ENCODE results near the gene ZDBF2. TPM values are rescaled to one million over a fixed set of nuclear protein-coding genes. Genes with fewer than 3 reads are reported as not detected.

Gene ZDBF2
- total RNA-seq, 1 donor from 2014 or later, result 8.0 TPM

DNA sequence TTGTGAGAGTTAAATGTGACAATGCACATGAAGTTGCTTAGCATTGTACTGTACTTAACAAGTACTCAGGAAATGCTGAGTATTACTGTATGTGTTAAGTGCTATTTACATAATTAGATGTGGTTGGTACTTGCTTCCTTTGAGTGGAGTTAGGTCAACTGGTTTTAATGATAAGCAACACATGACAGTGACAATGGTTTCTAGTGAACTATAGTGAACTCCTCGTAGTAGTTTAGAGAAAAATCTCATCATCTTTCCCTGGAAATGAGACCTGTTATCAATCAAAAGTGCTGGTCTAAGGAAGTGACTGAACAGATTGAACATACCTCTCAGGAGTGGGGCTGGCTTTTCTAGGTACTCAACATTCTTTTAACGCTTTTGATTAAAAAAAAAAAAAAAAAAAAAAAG lies 29.2 kb upstream of the ZDBF2 start:
- Mint-ChIP-seq H3K27me3 (peaks cover 4% of the 10 kb centered on the region), H3K4me1 (peaks cover 28% of the 10 kb centered on the region), H3K36me3 (ENCODE audit: low read depth) (no peaks in the 10 kb centered on the region), H3K27ac (peak overlapping the region; percentile 90), H3K9me3 (no peaks in the 10 kb centered on the region), H3K4me3 (peak overlapping the region; percentile 73)
- POLR2A ChIA-PET, result interaction anchor here (0.6 to 0.7 kb wide), 3 partner anchors 86 to 922 kb away, joined by 3 to 8 read pairs (median 4); partner anchors contain the start of gene EEF1B2
- peak; percentile 35 for ATAC-seq (ENCODE audit: low read depth)
- TF ChIP-seq, protein P1, sequence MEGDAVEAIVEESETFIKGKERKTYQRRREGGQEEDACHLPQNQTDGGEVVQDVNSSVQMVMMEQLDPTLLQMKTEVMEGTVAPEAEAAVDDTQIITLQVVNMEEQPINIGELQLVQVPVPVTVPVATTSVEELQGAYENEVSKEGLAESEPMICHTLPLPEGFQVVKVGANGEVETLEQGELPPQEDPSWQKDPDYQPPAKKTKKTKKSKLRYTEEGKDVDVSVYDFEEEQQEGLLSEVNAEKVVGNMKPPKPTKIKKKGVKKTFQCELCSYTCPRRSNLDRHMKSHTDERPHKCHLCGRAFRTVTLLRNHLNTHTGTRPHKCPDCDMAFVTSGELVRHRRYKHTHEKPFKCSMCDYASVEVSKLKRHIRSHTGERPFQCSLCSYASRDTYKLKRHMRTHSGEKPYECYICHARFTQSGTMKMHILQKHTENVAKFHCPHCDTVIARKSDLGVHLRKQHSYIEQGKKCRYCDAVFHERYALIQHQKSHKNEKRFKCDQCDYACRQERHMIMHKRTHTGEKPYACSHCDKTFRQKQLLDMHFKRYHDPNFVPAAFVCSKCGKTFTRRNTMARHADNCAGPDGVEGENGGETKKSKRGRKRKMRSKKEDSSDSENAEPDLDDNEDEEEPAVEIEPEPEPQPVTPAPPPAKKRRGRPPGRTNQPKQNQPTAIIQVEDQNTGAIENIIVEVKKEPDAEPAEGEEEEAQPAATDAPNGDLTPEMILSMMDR (IDR thresholded peaks at IDR 0.05), result no peak
- CTCF ChIA-PET, result interaction anchor here (1.0 kb wide), 1 partner anchor 14 kb away, joined by 3 read pairs; no protein-coding TSS in a partner anchor
- intact Hi-C loops (cut with micrococcal nuclease), result loop anchor here (1.0 kb wide), 1 partner anchor 158 kb away; no protein-coding TSS in a partner anchor
- no peak for DNase-seq

- ChIA-PET POLR2A (interaction anchor here (0.7 kb wide), 1 partner anchor 278 kb away, joined by 3 read pairs; no protein-coding TSS in a partner anchor), CTCF (no interaction called here)
- TF ChIP-seq, protein P1 (IDR thresholded peaks at IDR 0.05), result no peak
- H3K4me1 Mint-ChIP-seq, result peaks cover 26% of the 10 kb centered on the region
- H3K4me3 Mint-ChIP-seq, result peak overlapping the region; percentile 77
- peaks cover 32% of the 10 kb centered on the region for H3K27me3 Mint-ChIP-seq
- H3K27ac Mint-ChIP-seq, result no peak overlapping the region
- no peaks in the 10 kb centered on the region for H3K9me3 Mint-ChIP-seq
- H3K36me3 Mint-ChIP-seq (ENCODE audit: low read depth), result no peaks in the 10 kb centered on the region
- intact Hi-C loops (cut with micrococcal nuclease), result no loop called here
- ATAC-seq (ENCODE audit: low read depth) (no peak), DNase-seq (no peak)
Observed at GRCh38 chr2:206250041-206250897, 24.2 kb upstream of the ZDBF2 start.

- Mint-ChIP-seq H3K4me1 (peaks cover 7% of the 10 kb centered on the region), H3K9me3 (no peaks in the 10 kb centered on the region), H3K27me3 (peaks cover 46% of the 10 kb centered on the region), H3K27ac (peak overlapping the region; percentile 27), H3K36me3 (ENCODE audit: low read depth) (no peaks in the 10 kb centered on the region), H3K4me3 (peak overlapping the region; percentile 16)
- intact Hi-C loops (cut with micrococcal nuclease), result no loop called here
- DNase-seq (no peak), ATAC-seq (ENCODE audit: low read depth) (no peak)
- ChIA-PET CTCF (no interaction called here), POLR2A (no interaction called here)
- TF ChIP-seq, protein P1 (IDR thresholded peaks at IDR 0.05), result no peak
Observed at GRCh38 chr2:206253125-206253776, 21.2 kb upstream of the ZDBF2 start.

GRCh38 chr2:206253777-206254166 lies 20.7 kb upstream of the ZDBF2 start:
- ChIA-PET CTCF (no interaction called here), POLR2A (no interaction called here)
- TF ChIP-seq, protein P1 (IDR thresholded peaks at IDR 0.05), result no peak
- Mint-ChIP-seq H3K4me3 (no peak overlapping the region), H3K27ac (no peak overlapping the region), H3K27me3 (peaks cover 46% of the 10 kb centered on the region), H3K36me3 (ENCODE audit: low read depth) (no peaks in the 10 kb centered on the region), H3K9me3 (no peaks in the 10 kb centered on the region), H3K4me1 (peaks cover 7% of the 10 kb centered on the region)
- intact Hi-C loops (cut with micrococcal nuclease), result no loop called here
- ATAC-seq (ENCODE audit: low read depth), result no peak
- no peak for DNase-seq

DNA sequence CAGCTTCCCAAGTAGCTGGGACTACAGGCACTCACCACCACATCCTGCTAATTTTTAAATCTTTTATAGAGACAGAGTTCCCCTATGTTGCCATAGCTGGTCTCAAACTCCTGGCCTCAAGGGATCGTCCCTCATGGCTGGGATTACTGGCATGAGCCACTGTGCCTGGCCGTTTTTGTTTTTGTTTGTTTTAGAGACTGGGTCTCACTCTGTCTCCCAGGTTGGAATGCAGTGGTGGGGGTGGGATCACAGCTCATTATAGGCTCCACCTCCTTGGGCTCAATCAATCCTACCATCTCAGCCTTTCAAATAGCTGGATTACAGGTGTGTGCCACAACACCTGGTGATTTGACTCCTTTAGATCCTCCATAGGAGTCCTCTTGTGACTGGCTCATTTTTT lies 19.5 kb upstream of the ZDBF2 start:
- intact Hi-C loops (cut with micrococcal nuclease), result no loop called here
- no peaks in the 10 kb centered on the region for H3K9me3 Mint-ChIP-seq
- ChIA-PET CTCF (interaction anchor here (1.3 kb wide), 1 partner anchor 90 kb away, joined by 4 read pairs; no protein-coding TSS in a partner anchor), POLR2A (interaction anchor here (0.6 to 0.7 kb wide), 2 partner anchors 17 to 81 kb away, joined by 4 to 6 read pairs; no protein-coding TSS in a partner anchor)
- H3K4me3 Mint-ChIP-seq, result no peak overlapping the region
- DNase-seq (no peak), ATAC-seq (ENCODE audit: low read depth) (no peak)
- H3K4me1 Mint-ChIP-seq, result peaks cover 10% of the 10 kb centered on the region
- TF ChIP-seq, protein P1 (IDR thresholded peaks at IDR 0.05), result no peak
- H3K27me3 Mint-ChIP-seq, result peaks cover 52% of the 10 kb centered on the region
- H3K27ac Mint-ChIP-seq, result no peak overlapping the region
- H3K36me3 Mint-ChIP-seq (ENCODE audit: low read depth), result no peaks in the 10 kb centered on the region
